ENCODE data around the gene MXRA7.

The MXRA7 gene

DNA sequence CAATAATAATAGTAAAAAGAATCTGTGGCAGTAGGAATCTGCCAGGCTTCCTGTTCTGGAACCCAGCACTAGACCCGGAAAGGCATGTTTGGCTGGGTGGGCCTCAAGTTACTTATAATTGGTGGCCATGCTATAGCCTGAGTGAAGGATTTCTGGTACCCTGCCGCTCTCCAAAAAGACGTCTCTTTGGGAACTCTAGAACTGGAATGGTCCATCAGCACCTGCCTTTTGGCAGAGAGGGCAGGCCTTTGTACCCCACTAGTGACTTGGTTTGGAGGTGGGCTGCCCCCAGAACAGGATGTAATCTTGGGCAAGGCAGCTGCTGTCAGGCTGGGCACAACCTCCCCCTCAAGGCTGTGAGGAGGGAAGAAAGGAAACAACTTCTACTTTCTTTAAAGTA is 37.9 kb downstream of the MXRA7 start:
- DNase-seq, result no peak

DNA sequence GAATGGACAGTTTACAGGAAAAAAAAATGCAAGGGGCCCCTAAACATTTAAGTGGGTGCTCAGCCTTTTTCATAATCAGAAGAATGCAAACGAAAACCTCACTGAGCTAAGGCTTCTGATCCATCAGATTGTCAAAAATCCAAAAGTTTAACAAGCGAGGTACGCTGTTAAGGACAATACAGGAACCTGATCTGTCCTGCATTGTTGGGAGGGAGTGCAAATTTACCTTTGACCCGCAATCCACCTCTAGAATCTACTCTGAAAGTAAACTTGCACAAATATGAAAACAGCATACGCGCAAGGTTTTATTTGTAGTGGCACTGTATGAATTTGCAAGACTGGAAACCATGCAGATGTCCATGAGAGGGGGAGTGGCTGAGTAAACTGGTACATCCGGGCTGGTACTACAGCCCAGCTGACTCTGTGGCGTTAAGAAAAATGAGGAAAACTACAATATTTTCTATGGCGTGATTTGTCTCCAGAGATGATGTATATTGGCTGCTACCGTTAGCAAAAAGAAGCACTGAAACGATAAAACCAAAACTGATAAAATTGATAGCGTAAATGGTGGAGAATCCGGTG is 38.4 kb downstream of the MXRA7 start:
- no peak for DNase-seq

DNA sequence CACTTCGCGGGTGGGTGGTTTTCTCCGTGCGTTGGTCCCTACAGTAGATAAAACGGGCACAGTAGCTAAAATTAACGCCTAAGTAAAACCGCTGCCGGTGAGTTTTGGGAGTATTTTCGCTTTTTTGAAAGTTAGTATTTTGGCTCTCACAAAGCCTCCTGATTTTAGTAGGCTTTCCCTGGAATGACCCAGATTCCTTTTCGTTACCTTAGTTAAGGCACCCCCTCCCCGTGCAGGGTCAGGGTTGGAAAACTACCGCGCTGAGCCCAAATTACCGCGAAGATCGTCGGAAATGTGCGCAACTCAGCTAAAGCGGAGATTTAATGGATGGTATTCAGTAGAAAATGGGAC is 38.9 kb downstream of the MXRA7 start:
- no peak for DNase-seq

DNA sequence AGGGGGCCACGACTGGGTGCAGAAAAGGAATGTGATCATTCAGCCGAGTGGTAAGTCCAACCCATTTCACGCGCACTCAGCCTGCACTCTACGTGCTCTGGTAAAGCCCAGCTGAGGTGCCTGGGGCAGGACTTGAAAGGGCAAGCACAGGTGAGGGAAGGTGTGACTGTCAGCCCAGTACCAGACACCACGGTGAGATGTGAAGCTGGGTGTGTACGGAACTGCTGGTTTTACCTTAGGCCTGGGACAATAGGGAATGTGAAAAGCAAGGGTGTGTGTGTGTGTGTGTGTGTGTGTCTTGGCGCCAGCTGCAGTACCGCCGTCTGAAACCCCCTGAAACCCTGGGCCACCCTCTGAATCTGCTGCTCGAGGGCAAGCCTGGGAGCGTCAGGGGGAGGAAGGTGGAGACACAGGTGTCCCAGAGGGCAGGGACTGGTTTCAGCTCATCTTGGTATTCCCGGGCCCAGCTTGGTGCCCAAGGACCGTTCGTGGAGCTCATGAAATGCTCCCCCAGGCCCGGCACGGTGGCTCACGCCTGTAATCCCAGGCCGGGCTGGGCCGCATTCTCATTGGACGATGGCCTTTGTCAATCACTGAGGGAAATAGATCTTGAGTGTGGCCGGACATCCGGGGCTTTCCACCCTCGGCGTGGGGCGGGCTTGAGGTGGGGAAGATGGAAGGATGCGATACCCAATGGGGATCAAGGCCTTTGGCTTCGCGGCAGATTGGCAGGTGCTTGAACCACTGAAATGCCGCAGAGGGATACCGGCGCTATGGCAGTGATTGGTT is 39.4 kb downstream of the MXRA7 start:
- peak; percentile 99 for DNase-seq

DNA sequence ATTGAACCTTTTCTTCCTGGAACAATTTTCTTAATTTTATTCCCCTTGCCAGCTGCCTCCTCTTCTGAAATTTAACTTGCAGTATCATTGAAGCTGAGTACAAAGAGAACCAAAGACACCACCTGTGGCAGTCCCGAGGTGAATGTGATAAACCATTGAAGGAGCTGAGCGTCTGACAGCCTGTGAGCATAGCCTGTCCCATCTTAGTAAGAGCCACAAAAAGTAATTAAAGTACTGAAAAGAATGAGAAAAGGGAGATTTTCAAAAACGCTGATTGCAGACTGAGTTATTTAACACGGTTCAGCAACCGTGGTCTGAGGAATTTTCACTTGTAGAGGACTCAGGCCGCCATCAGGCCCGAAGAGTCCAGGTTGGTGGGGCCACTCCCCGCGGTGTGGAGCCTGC is 40.0 kb downstream of the MXRA7 start:
- DNase-seq, result no peak

DNA sequence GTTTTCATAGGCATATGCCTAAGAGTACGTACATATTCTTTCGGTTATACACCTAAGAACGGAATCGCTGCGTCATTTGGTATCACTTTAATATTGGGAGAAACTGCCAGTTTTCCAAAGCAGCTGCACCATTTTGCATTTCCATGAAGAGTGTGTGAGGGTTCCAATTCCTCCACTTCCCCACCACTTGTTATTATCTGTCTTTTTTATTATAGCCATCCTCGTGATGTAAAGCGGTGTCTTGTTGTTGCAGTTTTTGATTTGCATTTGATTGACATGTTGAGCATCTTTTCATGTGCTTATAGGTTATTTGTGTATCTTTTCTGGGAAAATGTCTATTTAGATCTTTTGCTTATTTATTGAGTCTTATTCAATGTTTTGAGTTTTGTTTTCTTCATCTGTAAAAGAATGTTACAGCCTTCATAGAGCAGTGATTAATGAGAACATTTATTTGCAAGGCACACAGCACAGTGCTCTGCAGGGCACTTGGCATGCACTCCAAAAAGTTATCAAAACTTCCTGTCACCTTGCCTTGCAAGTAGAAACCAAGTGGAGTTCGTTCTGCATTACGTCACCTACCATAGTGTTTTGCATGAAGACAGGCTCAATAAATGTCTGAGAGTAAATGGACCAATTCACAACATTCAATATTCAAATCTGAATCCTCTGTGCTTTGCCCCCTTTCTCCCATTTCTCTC is 40.6 kb downstream of the MXRA7 start:
- no peak for DNase-seq

DNA sequence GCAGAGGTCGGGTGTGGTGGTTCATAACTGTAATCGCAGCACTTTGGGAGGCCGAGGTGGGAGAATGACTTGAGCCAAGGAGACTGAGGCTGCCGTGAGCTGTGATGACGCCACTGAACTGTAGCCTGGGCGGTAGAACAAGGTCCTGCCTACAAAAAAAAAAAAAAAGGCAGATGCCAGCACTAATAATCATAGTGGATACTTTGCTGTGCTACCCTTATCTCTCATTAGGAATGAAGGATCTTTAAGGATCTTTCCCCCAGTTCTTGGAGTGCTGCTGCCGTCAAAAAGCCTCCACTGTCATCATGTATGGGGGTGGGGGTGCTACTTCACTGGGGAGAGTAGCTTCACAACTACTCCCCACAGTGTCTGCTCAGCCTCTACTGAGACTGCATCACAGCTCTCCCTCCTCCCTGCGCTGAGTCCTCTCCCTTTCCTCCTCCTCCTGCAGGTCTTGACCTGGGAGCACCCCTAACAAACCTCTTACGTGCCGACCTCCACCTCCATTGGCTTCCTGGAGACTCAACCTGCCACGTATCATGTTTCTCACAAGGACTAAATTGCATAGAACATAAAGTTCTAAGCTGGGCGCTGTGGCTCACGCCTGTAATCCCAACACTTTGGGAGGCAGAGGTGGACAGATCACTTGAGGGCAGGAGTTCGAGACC is 42.8 kb downstream of the MXRA7 start:
- no peak for DNase-seq

DNA sequence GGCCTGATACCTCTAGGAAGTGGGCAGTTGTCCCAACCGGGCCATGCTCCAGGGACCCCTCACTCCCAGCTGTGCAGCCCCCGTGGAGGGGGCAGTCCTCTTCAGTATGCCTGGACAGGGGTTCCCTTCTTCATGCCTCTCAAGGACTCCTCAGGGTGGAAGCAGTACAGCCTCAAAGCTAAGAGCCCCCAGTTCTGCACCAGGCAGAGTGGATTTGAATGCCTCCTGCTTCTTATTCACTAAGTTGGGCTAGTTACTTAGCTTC is 43.3 kb downstream of the MXRA7 start:
- no peak for DNase-seq

DNA sequence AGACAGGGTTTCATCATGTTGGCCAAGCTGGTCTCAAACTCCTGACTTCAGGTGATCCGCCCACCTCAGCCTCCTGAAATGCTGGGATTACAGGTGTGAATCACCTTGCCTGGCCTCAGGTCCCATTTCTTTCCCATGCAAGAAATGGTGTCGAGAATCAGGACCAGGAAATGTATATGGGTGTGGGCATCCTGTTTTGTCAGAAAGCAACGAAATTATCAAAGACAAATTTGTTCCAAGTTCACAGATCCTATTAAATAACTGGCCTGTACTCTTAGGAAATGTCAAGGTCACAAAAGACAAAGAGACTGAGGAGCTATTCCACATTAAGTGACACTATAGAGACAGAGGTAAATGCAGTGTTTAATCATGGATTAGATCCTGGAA is 50.1 kb downstream of the MXRA7 start:
- no peak for DNase-seq

DNA sequence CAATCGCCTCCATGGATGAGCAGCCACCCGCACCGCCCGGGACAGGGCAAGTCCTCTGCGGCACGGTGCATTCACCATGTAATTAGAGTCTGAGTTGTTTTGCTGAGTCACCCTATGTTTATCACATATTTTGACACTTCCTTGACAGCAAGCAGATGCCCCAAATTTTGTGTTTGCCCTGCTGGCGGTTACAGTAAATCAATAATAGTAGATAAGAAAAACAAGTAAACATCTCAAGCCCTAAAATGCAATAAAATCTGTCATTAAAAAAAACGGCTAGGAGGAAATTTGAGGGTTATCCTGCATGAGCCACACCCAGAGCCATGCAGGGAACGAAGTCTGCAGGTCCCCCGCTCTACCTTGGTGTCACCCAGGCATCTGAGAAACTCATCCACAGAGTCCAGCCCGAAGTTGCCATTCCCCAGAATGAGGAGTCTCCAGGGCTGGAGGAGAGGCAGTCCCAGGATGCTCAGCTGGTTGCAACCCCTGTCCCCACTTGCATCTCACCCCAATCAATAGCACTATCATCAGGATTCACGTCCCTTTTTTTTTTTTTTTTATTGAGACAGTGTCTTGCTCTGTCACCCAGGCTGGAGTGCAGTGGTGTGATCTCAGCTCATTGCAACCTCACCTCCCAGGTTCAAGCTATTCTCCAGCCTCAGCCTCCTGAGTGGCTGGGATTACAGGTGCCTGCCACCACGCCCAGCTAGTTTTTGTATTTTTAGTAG is 50.7 kb downstream of the MXRA7 start:
- DNase-seq, result no peak

DNA sequence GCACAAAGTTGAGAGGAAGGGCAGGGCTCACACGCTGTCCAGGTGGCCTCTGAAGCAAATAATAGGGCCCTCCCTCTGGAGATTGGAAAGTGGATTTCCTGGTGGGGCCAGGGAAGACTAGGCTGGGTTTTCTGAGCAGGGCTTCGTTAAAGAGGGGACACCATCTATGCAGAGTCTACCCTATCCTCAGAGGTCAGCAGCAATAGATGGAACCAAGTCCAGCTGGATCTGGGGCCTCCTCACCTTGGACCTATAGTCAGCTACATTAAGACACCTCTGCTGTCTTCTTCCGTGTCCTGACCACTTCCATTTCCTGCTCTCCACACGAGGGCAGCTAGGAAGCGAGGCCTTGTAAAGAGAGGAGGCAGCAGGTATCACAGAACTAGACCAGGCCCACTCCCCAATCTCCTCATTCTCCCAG is 52.5 kb downstream of the MXRA7 start:
- DNase-seq, result no peak

DNA sequence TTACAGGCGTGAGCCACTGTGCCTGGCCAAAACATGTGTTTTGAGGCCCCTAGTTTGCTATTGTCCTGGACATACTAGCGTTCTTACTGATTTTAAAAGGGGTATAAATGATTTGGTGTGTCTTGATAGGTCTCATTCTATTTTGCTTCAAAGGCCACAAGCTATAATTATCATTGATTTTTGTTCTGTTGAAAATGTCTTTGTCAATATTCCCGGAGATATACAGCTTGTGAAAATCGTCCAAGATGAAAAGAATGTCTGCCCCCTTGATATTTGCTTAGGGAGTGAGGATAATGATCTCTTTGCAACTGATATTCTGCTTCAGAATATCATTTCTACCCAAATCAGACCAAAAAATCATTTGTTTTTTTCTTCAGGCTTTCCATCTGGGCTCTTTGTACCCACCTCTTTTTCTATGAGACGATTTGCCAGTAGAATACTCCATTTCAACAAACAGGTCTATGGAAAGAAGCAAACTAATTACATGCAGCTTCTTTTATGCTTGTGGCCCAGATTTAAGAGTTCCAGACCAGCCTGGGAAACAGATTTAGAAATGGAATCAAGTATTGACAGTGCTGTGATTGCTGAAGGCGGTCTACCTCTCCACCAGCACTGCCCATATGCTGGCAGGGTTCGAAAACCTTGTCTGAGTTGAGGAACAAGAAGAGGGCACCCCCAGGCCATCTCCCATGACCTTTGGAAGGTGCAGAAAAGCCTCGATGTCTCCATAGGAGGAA is 53.1 kb downstream of the MXRA7 start:
- DNase-seq, result no peak

DNA sequence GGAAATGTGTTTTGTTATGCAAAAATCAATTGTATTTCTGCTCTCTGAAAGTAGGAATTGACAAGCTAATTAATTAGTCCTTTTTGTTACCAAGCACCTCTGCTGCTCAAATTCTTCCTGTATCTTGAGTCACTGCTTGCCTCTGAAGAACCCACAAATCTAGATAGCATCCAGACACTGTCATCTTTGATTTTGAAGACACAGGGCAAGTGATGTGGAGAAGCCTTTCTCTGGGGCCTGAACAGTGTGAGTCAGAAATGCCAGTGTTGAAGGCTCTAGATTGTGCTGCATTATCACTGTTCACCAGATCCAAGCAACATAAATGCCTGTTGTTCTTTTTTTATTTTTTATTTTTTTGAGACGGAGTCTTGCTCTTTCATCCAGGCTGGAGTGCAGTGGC is 56.4 kb downstream of the MXRA7 start:
- no peak for DNase-seq

DNA sequence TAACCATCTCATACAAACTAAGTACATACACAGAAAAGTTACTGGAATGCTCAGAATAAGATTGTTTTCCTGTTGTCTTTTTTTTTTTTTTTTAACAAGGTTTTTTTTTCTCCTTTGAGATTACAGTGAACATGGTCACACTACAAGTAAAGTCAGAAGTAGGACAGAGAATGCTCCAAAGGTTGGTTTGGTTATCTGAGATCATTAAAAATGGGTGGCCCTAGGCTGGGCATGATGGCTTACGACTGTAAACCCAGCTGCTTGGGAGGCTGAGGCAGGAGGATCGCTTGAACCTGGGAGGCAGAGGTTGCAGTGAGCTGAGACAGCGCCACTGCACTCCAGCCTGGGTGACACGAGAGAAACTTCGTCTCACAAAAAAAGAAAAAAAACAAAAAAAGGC is 60.3 kb downstream of the MXRA7 start:
- DNase-seq, result no peak

DNA sequence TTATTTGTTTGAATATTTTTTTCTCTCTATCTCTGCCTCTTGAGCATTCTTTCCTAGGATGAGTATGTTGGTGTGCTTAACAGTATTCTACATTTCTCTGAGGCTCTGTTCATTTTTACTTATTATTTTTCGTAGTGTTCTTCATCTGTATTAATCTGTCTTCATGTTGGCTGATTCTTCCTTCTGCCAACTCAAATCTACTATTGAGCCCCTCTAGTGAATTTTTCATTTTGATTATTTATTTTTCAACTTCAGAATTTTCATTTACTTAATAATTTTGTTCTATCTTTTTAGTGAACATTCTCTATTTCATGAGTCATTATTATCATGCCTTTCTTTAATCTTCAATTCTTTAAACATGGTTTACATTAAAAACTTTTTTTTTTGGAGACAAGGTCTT is 64.1 kb downstream of the MXRA7 start:
- no peak for DNase-seq

DNA sequence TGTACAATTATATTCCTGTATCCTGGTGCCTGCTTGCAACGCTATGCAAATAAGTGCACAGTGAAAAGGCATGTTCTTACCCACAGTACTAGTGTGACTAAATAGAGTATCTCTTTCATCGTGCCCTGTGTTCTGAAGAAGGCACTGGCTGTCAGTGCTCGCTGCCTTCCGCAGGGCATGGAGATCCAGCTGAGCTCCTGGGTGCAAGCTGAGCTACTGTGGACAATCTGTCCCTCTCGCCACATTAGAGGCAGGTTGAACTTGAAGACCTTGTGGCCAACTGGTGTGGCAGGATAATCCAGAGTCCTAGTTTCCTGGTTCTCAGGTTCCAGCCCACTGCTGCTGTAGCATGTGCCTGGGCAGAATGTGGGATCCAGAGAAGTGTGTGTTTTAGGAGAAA is 65.3 kb downstream of the MXRA7 start:
- no peak for DNase-seq

DNA sequence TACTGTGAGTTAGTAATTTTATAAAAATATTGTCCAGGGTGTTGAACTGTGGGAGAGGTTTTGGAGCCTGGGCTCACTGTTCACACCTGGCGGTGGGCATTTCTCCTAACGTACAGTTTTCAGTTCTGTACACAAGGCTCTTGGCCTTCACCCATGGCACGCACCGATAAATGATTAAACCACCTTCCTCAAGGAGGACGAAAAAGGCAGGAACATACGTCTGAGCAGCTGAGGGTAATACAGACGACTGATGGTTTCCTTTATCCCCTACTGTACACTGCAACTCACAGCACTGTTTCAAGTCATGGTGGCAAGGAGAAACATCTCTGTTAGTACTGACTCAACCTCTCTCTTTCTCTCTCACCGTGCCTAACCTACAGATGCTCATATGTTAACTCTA is 65.8 kb downstream of the MXRA7 start:
- no peak for DNase-seq

DNA sequence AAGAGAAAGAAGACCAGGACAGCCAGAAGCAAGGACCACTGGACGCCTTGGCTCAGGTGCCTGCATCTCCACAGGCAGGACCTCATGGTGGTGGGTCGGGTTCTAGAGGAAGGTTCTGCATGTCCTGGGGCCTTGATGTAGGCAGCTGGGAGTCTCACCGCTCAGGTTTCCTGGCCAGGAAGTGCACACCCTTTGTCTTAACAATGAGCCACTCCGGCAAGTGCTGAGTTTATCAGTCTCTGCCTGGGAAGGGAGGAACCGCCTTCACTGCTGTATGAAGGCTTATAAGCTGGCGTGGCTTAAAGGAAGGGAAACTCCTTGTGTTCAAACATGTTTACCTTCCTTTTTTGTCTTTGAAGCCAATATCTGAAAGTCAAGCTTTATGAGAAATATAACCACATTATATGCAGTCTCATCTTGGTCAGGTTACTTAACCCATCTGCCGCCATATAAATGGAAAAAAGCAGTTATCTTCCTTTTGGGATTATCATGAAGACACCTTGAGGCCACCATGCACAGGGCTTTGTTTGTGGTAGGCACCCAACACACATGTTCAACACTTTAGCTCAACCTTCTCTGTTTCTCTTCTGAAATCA is 67.1 kb downstream of the MXRA7 start, which contains the start of gene ST6GALNAC1:
Gene ST6GALNAC1 (minus strand): TSS at position 205 of the 596 bp plus-strand sequence. CDS start 119 bp downstream, at position 86.
- DNase-seq, result no peak

DNA sequence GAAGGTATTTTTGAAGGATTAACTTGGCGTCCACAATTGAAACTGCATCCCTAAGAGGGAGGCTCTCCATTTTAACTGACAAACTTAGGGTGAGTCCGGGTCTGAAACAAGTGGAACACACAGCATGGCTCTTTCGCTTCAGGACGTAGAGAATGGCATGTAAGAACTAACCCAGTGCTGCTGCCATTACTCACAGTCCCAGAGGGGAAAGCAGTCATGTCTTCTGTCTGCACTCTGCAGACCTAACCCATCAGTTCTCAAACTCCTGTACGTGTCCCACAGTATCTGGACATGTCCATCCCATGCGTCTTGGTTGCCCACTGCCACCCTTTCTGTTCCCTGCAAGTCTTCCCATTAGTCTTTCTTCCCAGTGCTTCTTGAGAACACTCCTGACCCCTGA is 67.8 kb downstream of the MXRA7 start:
- no peak for DNase-seq

DNA sequence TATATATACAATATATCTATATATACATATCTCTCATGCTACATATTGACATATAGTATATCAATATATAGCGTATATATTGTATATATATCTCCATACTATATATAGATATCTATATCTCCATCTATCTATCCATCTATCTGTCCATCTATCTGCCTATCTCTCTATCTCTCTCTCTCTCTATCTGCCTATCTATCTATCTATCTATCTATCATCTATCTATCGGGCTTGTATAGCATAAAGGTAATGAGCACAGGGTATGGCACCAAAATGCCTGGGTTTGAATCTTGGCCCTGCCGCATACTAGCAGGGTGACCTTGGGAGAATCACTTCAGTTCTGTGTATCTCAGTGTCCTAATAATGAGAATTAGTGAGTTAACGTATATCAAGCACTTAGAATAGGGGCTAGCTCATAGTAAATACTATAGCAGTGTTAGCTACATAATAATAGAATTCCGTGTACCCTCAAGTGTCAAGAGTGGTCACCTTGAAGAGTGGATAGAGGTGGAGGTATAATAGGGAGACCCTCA is 68.7 kb downstream of the MXRA7 start:
- no peak for DNase-seq

DNA sequence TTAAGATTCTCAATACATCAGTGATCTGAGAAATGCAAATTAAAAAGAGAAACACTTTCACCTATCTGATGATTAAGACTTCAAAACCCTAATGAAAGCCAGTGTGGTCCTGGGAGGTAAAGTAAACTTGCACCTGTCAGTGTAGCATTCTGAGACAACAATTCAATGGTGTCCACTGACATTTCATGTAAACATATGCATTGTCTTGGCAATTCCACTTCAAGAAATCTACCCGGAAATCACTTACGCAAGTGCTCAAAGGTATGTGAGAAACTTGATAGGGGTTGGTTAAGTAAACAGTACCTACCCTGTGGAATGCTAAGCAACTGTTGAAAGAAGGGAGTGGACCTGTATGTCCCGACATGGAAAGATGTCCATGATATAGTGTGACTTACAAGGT is 69.3 kb downstream of the MXRA7 start:
- no peak for DNase-seq

All from GDM1 (cell line).